Neural cell (in vitro differentiated cells): ENCODE results near the gene COX15. TPM values are rescaled to one million over a fixed set of nuclear protein-coding genes. Genes with fewer than 3 reads are reported as not detected.

ENCODE experiments used
- H2AFZ ChIP-seq: fragments of 200-600, 300-800 bp; sonication (generic), shearing (Covaris generic); 2 replicates; pipeline ENCODE4 v1.6.0; 2014; ENCODE audit warnings: low read depth, mild to moderate bottlenecking, antibody characterized with exemption, low read length, moderate library complexity
- H3F3A ChIP-seq: fragments of 200-600 bp; shearing (Covaris generic); 2 replicates; pipeline ENCODE4 v1.6.1; 2016; ENCODE audit warnings: mild to moderate bottlenecking, moderate library complexity, mixed read lengths, antibody characterized with exemption, low read length; ENCODE audit not compliant: insufficient read depth, poor library complexity, severe bottlenecking
- H3K27ac ChIP-seq: fragments of 200-600, 300-800 bp; sonication (generic), shearing (Covaris generic); 2 replicates; pipeline ENCODE4 v1.5.1; 2014; ENCODE audit warnings: mild to moderate bottlenecking, low read length, moderate library complexity
- H3K27me3 ChIP-seq: fragments of 300-800, 200-600 bp; sonication (generic), shearing (Covaris generic); 2 replicates; pipeline ENCODE4 v1.6.0; 2014; ENCODE audit warnings: mild to moderate bottlenecking, low read depth, low read length, moderate library complexity; ENCODE audit not compliant: insufficient read depth
- H3K36me3 ChIP-seq: fragments of 300-800, 200-600 bp; sonication (generic), shearing (Covaris generic); 2 replicates; pipeline ENCODE4 v1.5.1; 2014; ENCODE audit warnings: mild to moderate bottlenecking, antibody characterized with exemption, low read length, moderate library complexity; ENCODE audit not compliant: insufficient read depth
- H3K4me2 ChIP-seq: fragments of 300-800, 200-600 bp; sonication (generic), shearing (Covaris generic); 2 replicates; pipeline ENCODE4 v1.6.0; 2014; ENCODE audit warnings: mild to moderate bottlenecking, low read length
- H3K4me3 ChIP-seq: fragments of 300-800, 200-600 bp; sonication (generic), shearing (Covaris generic); 2 replicates; pipeline ENCODE4 v1.5.1; 2014; ENCODE audit warnings: mild to moderate bottlenecking, low read length, moderate library complexity
- H3K79me2 ChIP-seq: fragments of 200-600 bp; shearing (Covaris generic); replicated peaks from 2 replicates; pipeline ENCODE4 v1.6.0; 2014; ENCODE audit warnings: mild to moderate bottlenecking, low read length, moderate library complexity; ENCODE audit not compliant: insufficient read depth
- H3K9ac ChIP-seq: fragments of 300-800, 200-600 bp; sonication (generic), shearing (Covaris generic); 2 replicates; pipeline ENCODE4 v1.6.1; 2016; ENCODE audit warnings: mild to moderate bottlenecking, low read length, mixed read lengths
- H3K9me2 ChIP-seq: fragments of 200-600 bp; shearing (Covaris generic); 2 replicates; pipeline ENCODE4 v1.6.1; 2016; ENCODE audit warnings: mild to moderate bottlenecking, low read length, mixed read lengths; ENCODE audit not compliant: insufficient read depth
- H3K9me3 ChIP-seq: fragments of 200-600, 300-800 bp; sonication (generic), shearing (Covaris generic); 2 replicates; pipeline ENCODE4 v1.6.1; 2016; ENCODE audit warnings: mild to moderate bottlenecking, mixed run types, low read length, moderate library complexity, mixed read lengths
- H4K20me1 ChIP-seq: fragments of 200-600 bp; shearing (Covaris generic); 2 replicates; pipeline ENCODE4 v1.6.1; 2016; ENCODE audit warnings: mild to moderate bottlenecking, mixed run types; ENCODE audit not compliant: insufficient read depth
- CTCF ChIP-seq: fragments of 450-650 bp; IDR thresholded peaks from 2 replicates; pipeline ENCODE4 v1.5.1; 2014; ENCODE audit warnings: antibody characterized with exemption, mild to moderate bottlenecking, moderate library complexity; ENCODE audit not compliant: poor library complexity, severe bottlenecking
- EP300 ChIP-seq: fragments of 450-650 bp; conservative IDR thresholded peaks from 2 replicates; pipeline ENCODE4 v1.6.1; 2014; ENCODE audit warnings: antibody characterized with exemption, mild to moderate bottlenecking, moderate library complexity; ENCODE audit not compliant: poor library complexity, severe bottlenecking
- EZH2 ChIP-seq: fragments of 200-600, 300-800 bp; shearing (Covaris generic), sonication (generic); IDR thresholded peaks from 2 replicates; pipeline ENCODE4 v1.6.1; 2014; ENCODE audit warnings: antibody characterized with exemption, low read length, borderline replicate concordance, mild to moderate bottlenecking; ENCODE audit not compliant: insufficient read depth, poor library complexity, severe bottlenecking
- MXI1 ChIP-seq: fragments of 450-650 bp; conservative IDR thresholded peaks from 2 replicates; pipeline ENCODE4 v1.6.1; 2014; ENCODE audit warnings: antibody characterized with exemption, mild to moderate bottlenecking; ENCODE audit not compliant: poor library complexity, severe bottlenecking
- POLR2AphosphoS5 ChIP-seq: IDR thresholded peaks from 2 replicates; pipeline ENCODE4 v1.6.1; 2012
- RAD21 ChIP-seq: fragments of 450-650 bp; conservative IDR thresholded peaks from 2 replicates; pipeline ENCODE4 v1.6.1; 2014; ENCODE audit warnings: antibody characterized with exemption, mild to moderate bottlenecking, moderate library complexity
- REST ChIP-seq: IDR thresholded peaks from 2 replicates; pipeline ENCODE4 v1.6.1; 2012; ENCODE audit warnings: borderline replicate concordance
- SMC3 ChIP-seq: fragments of 450-650 bp; conservative IDR thresholded peaks from 2 replicates; pipeline ENCODE4 v1.6.1; 2014; ENCODE audit warnings: antibody characterized with exemption, mild to moderate bottlenecking, moderate library complexity; ENCODE audit not compliant: poor library complexity
- TAF1 ChIP-seq: IDR thresholded peaks from 2 replicates; pipeline ENCODE4 v1.6.1; 2012; ENCODE audit warnings: low read depth
- polyA plus RNA-seq: library from polyadenylated mRNA; depleted of rRNA; stranded (reverse); fragments of >200 nt; gene quantifications from 2 replicates; pipeline ENCODE4 v1.2.3, GENCODE V29; 2014

COX15 gene
- polyA plus RNA-seq, 1 donor from 2014 or later = 42.3 TPM

GRCh38 chr10:99682752-99683151 lies 49.2 kb downstream of the COX15 start:
- Histone ChIP-seq H3K4me2 (no peak overlapping the region), H3K4me3 (no peak overlapping the region), H3K36me3 (no peaks in the 10 kb centered on the region), H4K20me1 (no peaks in the 10 kb centered on the region), H3K9me3 (no peaks in the 10 kb centered on the region), H2AFZ (no peak overlapping the region), H3K27ac (no peak overlapping the region), H3K9me2 (no peaks in the 10 kb centered on the region), H3F3A (no peaks in the 10 kb centered on the region), H3K79me2 (no peaks in the 10 kb centered on the region), H3K27me3 (no peaks in the 10 kb centered on the region), H3K9ac (no peak overlapping the region)
- TF ChIP-seq EZH2 (no peak), CTCF (no peak), RAD21 (no peak), REST (no peak), SMC3 (no peak), POLR2AphosphoS5 (no peak), TAF1 (no peak), EP300 (no peak), MXI1 (no peak)

Other genes starting within 250 kb of the COX15 start
- gene NKX2-3, start 199.2 kb downstream of the COX15 start, polyA plus RNA-seq = not detected in 2 replicates
- gene SLC25A28, start 111.7 kb downstream of the COX15 start, polyA plus RNA-seq = 65.7 and 79.9 TPM in 2 replicates
- 4.1 and 4.7 TPM in 2 replicates for gene ENTPD7, start 72.6 kb downstream of the COX15 start, polyA plus RNA-seq
- 26.2 and 33.8 TPM in 2 replicates for gene CUTC, start 107 bp upstream of the COX15 start, polyA plus RNA-seq
- gene ABCC2, start 50.5 kb upstream of the COX15 start, polyA plus RNA-seq = 2.0 and 3.4 TPM in 2 replicates